ENCODE data around the gene TTC28.
"Not testable (repeated sequence)": the region's sequence is repeated elsewhere in the genome, so short reads cannot be mapped to it uniquely, and the experiment has no call there.

TTC28 gene

GRCh38 chr22:28679611-28680287 lies at the start of gene TTC28:
TTC28 (minus strand) TSS chr22:28679840; CDS start chr22:28679723, 117 bp downstream.
- DNase-seq = peak; percentile 31

- no peak for DNase-seq
Measured at GRCh38 chr22:28728621-28729313, 49.1 kb upstream of the TTC28 start.

- DNase-seq = no peak
Measured at GRCh38 chr22:28728002-28728401, 48.4 kb upstream of the TTC28 start.

- no peak for DNase-seq
Measured at GRCh38 chr22:28718044-28718443, 38.4 kb upstream of the TTC28 start.

- no peak for DNase-seq
Measured at GRCh38 chr22:28716686-28717085, 37.0 kb upstream of the TTC28 start.

GRCh38 chr22:28715611-28716010 lies 36.0 kb upstream of the TTC28 start:
- no peak for DNase-seq

GRCh38 chr22:28714043-28714628 lies 34.5 kb upstream of the TTC28 start:
- DNase-seq = peak; percentile 3

- DNase-seq = no peak
Measured at GRCh38 chr22:28711820-28712777, 32.5 kb upstream of the TTC28 start.

- DNase-seq = no peak
Measured at GRCh38 chr22:28711341-28711740, 31.7 kb upstream of the TTC28 start.

- no peak for DNase-seq
Measured at GRCh38 chr22:28710576-28711191, 31.0 kb upstream of the TTC28 start.

- no peak for DNase-seq
Measured at GRCh38 chr22:28710107-28710506, 30.5 kb upstream of the TTC28 start.

GRCh38 chr22:28706845-28707244 lies 27.2 kb upstream of the TTC28 start:
- DNase-seq = no peak

GRCh38 chr22:28703436-28703835 lies 23.8 kb upstream of the TTC28 start:
- no peak for DNase-seq

GRCh38 chr22:28702891-28703290 lies 23.3 kb upstream of the TTC28 start:
- no peak for DNase-seq

- not testable (repeated sequence) for DNase-seq
Measured at GRCh38 chr22:28693041-28693760, 13.6 kb upstream of the TTC28 start.

- not testable (repeated sequence) for DNase-seq
Measured at GRCh38 chr22:28689796-28690195, 10.2 kb upstream of the TTC28 start.

GRCh38 chr22:28682966-28683365 lies 3.3 kb upstream of the TTC28 start:
- DNase-seq = not testable (repeated sequence)

- not testable (repeated sequence) for DNase-seq
Measured at GRCh38 chr22:28680813-28681490, 1.3 kb upstream of the TTC28 start.

- DNase-seq = peak; percentile 8
Measured at GRCh38 chr22:28678778-28679610, 646 bp downstream of the TTC28 start.

- not testable (repeated sequence) for DNase-seq
Measured at GRCh38 chr22:28678170-28678569, 1.5 kb downstream of the TTC28 start.

Data from CD4-positive, alpha-beta T cell treated with Interleukin-12 subunit alpha and Interleukin-12 subunit beta, for 1 hour (primary cell).